ENCODE measurements around the gene PTPN1. TPM values are rescaled to one million over a fixed set of nuclear protein-coding genes. Genes with fewer than 3 reads are reported as not detected.

Gene PTPN1
- total RNA-seq, 1 experiment from 2014 or later = 30.8 TPM

GRCh38 chr20:50565871-50566270 lies 55.7 kb downstream of the PTPN1 start:
- no peak overlapping the region for H4K91ac ChIP-seq (ENCODE audit: insufficient read length, low read depth, low read length)
- H3K27ac ChIP-seq (ENCODE audit: insufficient read length, low read depth, low read length) = no peak overlapping the region
- H3K4me1 ChIP-seq (ENCODE audit: insufficient read depth, low read length) = no peaks in the 10 kb centered on the region
- H4K8ac ChIP-seq (replicated peaks; ENCODE audit: insufficient read length, low read depth, low read length) = no peak overlapping the region
- H3K18ac ChIP-seq (ENCODE audit: insufficient read length, low read depth, low read length) = no peak overlapping the region
- H3K27ac Mint-ChIP-seq = no peak overlapping the region; a peak in 1 of 7 replicates
- H3K27me3 ChIP-seq (ENCODE audit: insufficient read depth, low read length) = no peaks in the 10 kb centered on the region
- no peak overlapping the region for H4K5ac ChIP-seq (ENCODE audit: insufficient read length, low read depth, low read length)
- H3K56ac ChIP-seq (ENCODE audit: insufficient read length, low read depth, low read length) = no peak overlapping the region
- H3K36me3 Mint-ChIP-seq (ENCODE audit: insufficient read depth in 1 of 3, low read depth in 3 of 3) = peaks cover 2 to 37% (median 29%) of the 10 kb centered on the region in 3 experiments
- no peak overlapping the region for H2BK12ac ChIP-seq (ENCODE audit: insufficient read length, low read depth, low read length)
- no peak overlapping the region; a peak in 1 of 5 replicates for H3K4me3 Mint-ChIP-seq
- H3K4me1 Mint-ChIP-seq = peaks cover 5 to 10% of the 10 kb centered on the region in 2 experiments
- H2BK5ac ChIP-seq (ENCODE audit: insufficient read length, low read length) = no peak overlapping the region
- no peak for TF ChIP-seq CTCF (conservative IDR thresholded peaks at IDR 0.05)
- H3K4ac ChIP-seq (ENCODE audit: low read depth, low read length) = no peak overlapping the region
- no peak for DNase-seq
- no peaks in the 10 kb centered on the region for H3K79me1 ChIP-seq (ENCODE audit: insufficient read depth, low read depth, low read length, poor library complexity, severe bottlenecking)
- no peak overlapping the region for H2BK20ac ChIP-seq (ENCODE audit: low read depth, low read length, poor library complexity, severe bottlenecking)
- H3K27me3 Mint-ChIP-seq (ENCODE audit: low read depth) = no peaks in the 10 kb centered on the region
- no peaks in the 10 kb centered on the region for H4K20me1 ChIP-seq (ENCODE audit: control insufficient read depth, insufficient read depth, insufficient read length)
- no peak overlapping the region for H2AK5ac ChIP-seq (ENCODE audit: insufficient read length, low read length)
- H3K9me3 Mint-ChIP-seq = no peaks in the 10 kb centered on the region
- no peaks in the 10 kb centered on the region for H3K79me2 ChIP-seq (ENCODE audit: insufficient read depth, low read length)
- H2BK15ac ChIP-seq (ENCODE audit: low read depth, low read length) = no peak overlapping the region
- no CpG with 5 or more reads among the region's 4 CpGs for WGBS (ENCODE audit: extremely low coverage, insufficient read length, low lambda C conversion rate)
- no peaks in the 10 kb centered on the region for H3K9me3 ChIP-seq (ENCODE audit: control insufficient read depth, low read depth, low read length)
- H3T11ph ChIP-seq (ENCODE audit: low read length) = no peak overlapping the region
- H3K4me2 ChIP-seq (ENCODE audit: insufficient read depth, insufficient read length, low read length) = no peak overlapping the region
- no peak overlapping the region for H2BK120ac ChIP-seq (ENCODE audit: low read depth, low read length, poor library complexity, severe bottlenecking)
- H3K23ac ChIP-seq (ENCODE audit: insufficient read length, low read depth, low read length) = no peak overlapping the region
- no peak overlapping the region for H3K9ac ChIP-seq (ENCODE audit: extremely low read depth, insufficient read length, low read length)
- H3K23me2 ChIP-seq (ENCODE audit: insufficient read length, low read depth, low read length, poor library complexity, severe bottlenecking) = no peaks in the 10 kb centered on the region
- no peak overlapping the region for H2AFZ ChIP-seq (ENCODE audit: low read length)
- H3K14ac ChIP-seq (ENCODE audit: insufficient read depth, low read length) = no peak overlapping the region
